B cell (primary cell): ENCODE data around the gene ETFB.
A peak's percentile ranks its signal among the peaks of the same experiment; 100 is the strongest.

Source experiments
- EZH2 ChIP-seq: IDR thresholded peaks from 2 replicates; pipeline ENCODE4 v1.6.1; 2012; ENCODE audit warnings: borderline replicate concordance, low read depth, mild to moderate bottlenecking, moderate library complexity, low read length; ENCODE audit not compliant: insufficient read depth, poor library complexity, severe bottlenecking
- TF ChIP-seq, protein P1 (sequence below): fragments of 200-600 bp; IDR thresholded peaks from one replicate; pipeline ENCODE4 v1.8.0; 2022; ENCODE audit warnings: antibody characterized with exemption, mild to moderate bottlenecking

DNA sequence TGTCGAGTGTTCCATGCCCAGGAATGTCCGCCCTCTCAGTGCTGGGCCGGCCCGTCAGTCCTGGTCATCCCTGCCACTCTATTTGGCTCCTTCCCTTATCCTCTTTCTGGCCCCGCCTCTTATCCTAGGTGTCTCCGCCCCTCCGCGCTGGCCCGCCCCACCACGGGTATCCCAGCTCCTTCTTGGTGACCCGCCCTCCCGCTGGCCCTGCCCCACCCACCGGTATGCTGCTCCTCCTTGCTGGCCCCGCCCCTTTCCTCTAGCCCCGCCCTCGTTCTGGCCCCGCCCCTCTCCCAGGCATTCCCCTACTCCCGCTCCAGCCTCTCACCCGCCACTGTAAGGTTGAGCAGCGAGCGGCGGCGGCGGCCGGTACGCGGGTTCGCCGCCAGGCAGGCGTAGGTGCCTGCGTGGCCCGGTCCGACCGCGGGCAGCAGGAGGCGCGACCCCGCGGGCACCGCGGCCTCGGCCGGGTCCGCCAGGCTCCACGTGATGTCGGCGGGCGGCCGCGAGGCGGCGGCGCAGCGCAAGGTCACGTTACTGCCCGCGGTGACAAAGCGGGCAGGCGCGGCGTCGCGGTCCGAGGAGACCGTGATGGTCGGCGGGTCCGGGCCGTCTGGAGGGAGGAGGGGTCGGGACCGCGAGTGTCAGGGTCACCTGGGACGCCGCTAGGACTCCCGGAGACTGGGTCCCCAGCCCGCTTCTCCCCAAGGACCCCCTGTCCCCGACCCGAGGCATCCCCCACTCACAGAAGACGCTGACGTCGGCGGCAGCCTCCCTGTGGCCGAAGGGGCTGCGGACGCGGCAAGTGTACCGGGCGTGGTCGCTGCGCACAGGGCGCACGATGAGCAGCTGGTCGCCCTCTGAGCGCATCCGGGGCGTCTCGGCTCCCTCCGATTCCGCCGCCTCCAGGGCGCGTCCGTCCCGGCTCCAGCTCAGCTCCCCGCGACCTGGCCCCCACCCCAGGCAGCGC is 26.2 kb downstream of the ETFB start:
- TF ChIP-seq, protein P1, sequence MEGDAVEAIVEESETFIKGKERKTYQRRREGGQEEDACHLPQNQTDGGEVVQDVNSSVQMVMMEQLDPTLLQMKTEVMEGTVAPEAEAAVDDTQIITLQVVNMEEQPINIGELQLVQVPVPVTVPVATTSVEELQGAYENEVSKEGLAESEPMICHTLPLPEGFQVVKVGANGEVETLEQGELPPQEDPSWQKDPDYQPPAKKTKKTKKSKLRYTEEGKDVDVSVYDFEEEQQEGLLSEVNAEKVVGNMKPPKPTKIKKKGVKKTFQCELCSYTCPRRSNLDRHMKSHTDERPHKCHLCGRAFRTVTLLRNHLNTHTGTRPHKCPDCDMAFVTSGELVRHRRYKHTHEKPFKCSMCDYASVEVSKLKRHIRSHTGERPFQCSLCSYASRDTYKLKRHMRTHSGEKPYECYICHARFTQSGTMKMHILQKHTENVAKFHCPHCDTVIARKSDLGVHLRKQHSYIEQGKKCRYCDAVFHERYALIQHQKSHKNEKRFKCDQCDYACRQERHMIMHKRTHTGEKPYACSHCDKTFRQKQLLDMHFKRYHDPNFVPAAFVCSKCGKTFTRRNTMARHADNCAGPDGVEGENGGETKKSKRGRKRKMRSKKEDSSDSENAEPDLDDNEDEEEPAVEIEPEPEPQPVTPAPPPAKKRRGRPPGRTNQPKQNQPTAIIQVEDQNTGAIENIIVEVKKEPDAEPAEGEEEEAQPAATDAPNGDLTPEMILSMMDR = peak; percentile 22
- no peak for TF ChIP-seq EZH2
